Measurements from ENCODE around the gene PCOLCE2. TPM values are rescaled to one million over a fixed set of nuclear protein-coding genes. Genes with fewer than 3 reads are reported as not detected.
A peak's percentile ranks its signal among the peaks of the same experiment; 100 is the strongest.

The PCOLCE2 gene
- total RNA-seq, 1 experiment from 2014 or later: 4.4 TPM

DNA sequence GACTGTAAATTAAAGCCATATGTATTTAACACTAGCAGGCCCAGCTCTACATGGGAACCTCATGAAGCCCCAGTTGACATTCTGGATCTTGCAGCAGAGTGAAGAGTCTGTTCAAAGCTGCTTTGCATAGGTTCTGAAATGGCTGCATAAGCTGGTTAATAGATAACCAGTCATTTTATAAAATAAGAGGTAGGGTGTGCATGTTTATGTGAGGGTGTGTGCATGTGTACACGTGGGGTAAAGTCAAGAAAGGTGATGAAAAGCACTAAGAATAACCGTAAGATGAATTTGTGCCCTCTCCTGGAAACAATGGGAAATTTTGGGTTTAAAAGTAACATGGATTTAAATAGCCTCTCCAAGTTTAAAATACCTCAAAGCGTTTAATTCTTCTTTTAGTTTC, 41.6 kb upstream of the PCOLCE2 start:
- Histone ChIP-seq H4K20me1 (ENCODE audit: insufficient read depth) (no peaks in the 10 kb centered on the region), H3K27ac (ENCODE audit: low read depth, low read length) (no peak overlapping the region), H3K4me2 (ENCODE audit: low read length) (no peak overlapping the region), H3K9me3 (ENCODE audit: control insufficient read depth in 1 of 2, insufficient read depth in 1 of 2, low read depth in 1 of 2, low read length in 2 of 2) (no peaks in the 10 kb centered on the region), H3K4me1 (ENCODE audit: control insufficient read depth in 1 of 2, insufficient read depth in 2 of 2, low read length in 2 of 2) (peaks cover 0 to 4% of the 10 kb centered on the region in 2 experiments; a peak in 1 of 4 replicates), H3K4me3 (replicated peaks in 1 of 2; ENCODE audit: low read depth in 1 of 2, low read length in 2 of 2) (no peak overlapping the region), H3K9ac (ENCODE audit: low read length) (no peak overlapping the region), H3K79me2 (ENCODE audit: insufficient read depth, low read length) (no peaks in the 10 kb centered on the region), H3K9me2 (ENCODE audit: insufficient read depth) (no peaks in the 10 kb centered on the region), H2AFZ (ENCODE audit: low read depth, low read length, poor library complexity, severe bottlenecking) (peak overlapping the region; percentile 24), H3K36me3 (ENCODE audit: control insufficient read depth in 1 of 2, insufficient read depth in 2 of 2, low read length in 2 of 2) (no peaks in the 10 kb centered on the region), H3K27me3 (ENCODE audit: insufficient read depth, low read length) (no peaks in the 10 kb centered on the region)
- CTCF ChIA-PET: interaction anchor here (1.0 to 2.2 kb wide), 7 partner anchors 9 to 344 kb away, joined by 3 to 14 read pairs (median 4); no protein-coding TSS in a partner anchor
- TF ChIP-seq EZH2phosphoT487 (IDR thresholded peaks at IDR 0.05; ENCODE audit: borderline replicate concordance) (no peak), SRF (IDR thresholded peaks at IDR 0.05; ENCODE audit: low read depth) (no peak), SP1 (IDR thresholded peaks at IDR 0.05; ENCODE audit: low read depth) (no peak), MAX (IDR thresholded peaks at IDR 0.05) (0 out of 2 replicates have a peak, but pooled peaks have one; percentile 34), CBX3 (IDR thresholded peaks at IDR 0.05; ENCODE audit: low read depth) (no peak), EZH2 (IDR thresholded peaks at IDR 0.05) (no peak), YY1 (IDR thresholded peaks at IDR 0.05; ENCODE audit: extremely low read depth, insufficient replicate concordance, low read depth, low read length) (no peak), ELF1 (IDR thresholded peaks at IDR 0.05; ENCODE audit: borderline replicate concordance, low read depth) (no peak), SIN3A (IDR thresholded peaks at IDR 0.05; ENCODE audit: low read depth) (no peak), CEBPB (IDR thresholded peaks at IDR 0.05; ENCODE audit: low read depth) (no peak), RAD21 (IDR thresholded peaks at IDR 0.05; ENCODE audit: low read depth) (peak; percentile 29; the same call in 1 of the 2 replicates), CTCF (IDR thresholded peaks at IDR 0.05 in 2 of 3, conservative IDR thresholded peaks at IDR 0.05 in 1 of 3; ENCODE audit: borderline replicate concordance in 1 of 3, insufficient read depth in 1 of 3, low read depth in 2 of 3, low read length in 2 of 3) (peak; percentile 19 to 28 (median 23); a peak in 3 of 6 replicates)
- TF ChIP-seq, protein P1, sequence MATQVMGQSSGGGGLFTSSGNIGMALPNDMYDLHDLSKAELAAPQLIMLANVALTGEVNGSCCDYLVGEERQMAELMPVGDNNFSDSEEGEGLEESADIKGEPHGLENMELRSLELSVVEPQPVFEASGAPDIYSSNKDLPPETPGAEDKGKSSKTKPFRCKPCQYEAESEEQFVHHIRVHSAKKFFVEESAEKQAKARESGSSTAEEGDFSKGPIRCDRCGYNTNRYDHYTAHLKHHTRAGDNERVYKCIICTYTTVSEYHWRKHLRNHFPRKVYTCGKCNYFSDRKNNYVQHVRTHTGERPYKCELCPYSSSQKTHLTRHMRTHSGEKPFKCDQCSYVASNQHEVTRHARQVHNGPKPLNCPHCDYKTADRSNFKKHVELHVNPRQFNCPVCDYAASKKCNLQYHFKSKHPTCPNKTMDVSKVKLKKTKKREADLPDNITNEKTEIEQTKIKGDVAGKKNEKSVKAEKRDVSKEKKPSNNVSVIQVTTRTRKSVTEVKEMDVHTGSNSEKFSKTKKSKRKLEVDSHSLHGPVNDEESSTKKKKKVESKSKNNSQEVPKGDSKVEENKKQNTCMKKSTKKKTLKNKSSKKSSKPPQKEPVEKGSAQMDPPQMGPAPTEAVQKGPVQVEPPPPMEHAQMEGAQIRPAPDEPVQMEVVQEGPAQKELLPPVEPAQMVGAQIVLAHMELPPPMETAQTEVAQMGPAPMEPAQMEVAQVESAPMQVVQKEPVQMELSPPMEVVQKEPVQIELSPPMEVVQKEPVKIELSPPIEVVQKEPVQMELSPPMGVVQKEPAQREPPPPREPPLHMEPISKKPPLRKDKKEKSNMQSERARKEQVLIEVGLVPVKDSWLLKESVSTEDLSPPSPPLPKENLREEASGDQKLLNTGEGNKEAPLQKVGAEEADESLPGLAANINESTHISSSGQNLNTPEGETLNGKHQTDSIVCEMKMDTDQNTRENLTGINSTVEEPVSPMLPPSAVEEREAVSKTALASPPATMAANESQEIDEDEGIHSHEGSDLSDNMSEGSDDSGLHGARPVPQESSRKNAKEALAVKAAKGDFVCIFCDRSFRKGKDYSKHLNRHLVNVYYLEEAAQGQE (IDR thresholded peaks at IDR 0.05; ENCODE audit: low read depth): no peak
- DNase-seq (ENCODE audit: low read depth, low spot score) (peak; percentile 24), ATAC-seq (no peak)
- intact Hi-C loops (cut with micrococcal nuclease): loop anchor here (2.0 kb wide), 1 partner anchor 56 kb away; no protein-coding TSS in a partner anchor
- BruUV-seq (replicated peaks): no TSS peak
- RAD21 ChIA-PET (ENCODE audit: low non-redundant PET in 1 of 2, low total read pairs in 2 of 2, uncharacterized antibody in 2 of 2, unreplicated experiment in 2 of 2): interaction anchor here in 1 of 2 experiments (1.4 kb wide), 1 partner anchor 28 kb away, joined by 3 read pairs; no protein-coding TSS in a partner anchor
- POLR2A ChIA-PET: no interaction called here

Measured in HCT116 (cell line).